Omental fat pad (tissue), 4 donors: ENCODE measurements around the gene DRAP1. TPM values are rescaled to one million over a fixed set of nuclear protein-coding genes. Genes with fewer than 3 reads are reported as not detected.
A peak's percentile ranks its signal among the peaks of the same experiment; 100 is the strongest.

Experiments
- ATAC-seq: fragments of 150-250 bp; one replicate; pipeline ENCODE4 v1.9.1; 2016; ENCODE audit warnings: mild to moderate bottlenecking, moderate library complexity; ENCODE audit not compliant: low FRiP score
- DNase-seq: peaks from one replicate; pipeline ENCODE4 v3.0.0-alpha.2; 2019; ENCODE audit warnings: low spot score
- total RNA-seq, 4 donors: library from RNA; depleted of rRNA; stranded (reverse); fragments of >200 nt; gene quantifications; one replicate each; pipeline ENCODE4 v1.1.0, GENCODE V29; 2016
- TF ChIP-seq, protein P1 (sequence below), 3 donors: fragments of 450-650 bp; IDR thresholded peaks; one replicate each; pipeline ENCODE4 v1.5.1; 2016 to 2017; ENCODE audit warnings: antibody characterized with exemption in 3 of 3, mild to moderate bottlenecking in 3 of 3, moderate library complexity in 2 of 3

DRAP1 gene
- total RNA-seq, 4 donors from 2014 or later: 53.0 to 88.6 (median 72.5) TPM

DNA sequence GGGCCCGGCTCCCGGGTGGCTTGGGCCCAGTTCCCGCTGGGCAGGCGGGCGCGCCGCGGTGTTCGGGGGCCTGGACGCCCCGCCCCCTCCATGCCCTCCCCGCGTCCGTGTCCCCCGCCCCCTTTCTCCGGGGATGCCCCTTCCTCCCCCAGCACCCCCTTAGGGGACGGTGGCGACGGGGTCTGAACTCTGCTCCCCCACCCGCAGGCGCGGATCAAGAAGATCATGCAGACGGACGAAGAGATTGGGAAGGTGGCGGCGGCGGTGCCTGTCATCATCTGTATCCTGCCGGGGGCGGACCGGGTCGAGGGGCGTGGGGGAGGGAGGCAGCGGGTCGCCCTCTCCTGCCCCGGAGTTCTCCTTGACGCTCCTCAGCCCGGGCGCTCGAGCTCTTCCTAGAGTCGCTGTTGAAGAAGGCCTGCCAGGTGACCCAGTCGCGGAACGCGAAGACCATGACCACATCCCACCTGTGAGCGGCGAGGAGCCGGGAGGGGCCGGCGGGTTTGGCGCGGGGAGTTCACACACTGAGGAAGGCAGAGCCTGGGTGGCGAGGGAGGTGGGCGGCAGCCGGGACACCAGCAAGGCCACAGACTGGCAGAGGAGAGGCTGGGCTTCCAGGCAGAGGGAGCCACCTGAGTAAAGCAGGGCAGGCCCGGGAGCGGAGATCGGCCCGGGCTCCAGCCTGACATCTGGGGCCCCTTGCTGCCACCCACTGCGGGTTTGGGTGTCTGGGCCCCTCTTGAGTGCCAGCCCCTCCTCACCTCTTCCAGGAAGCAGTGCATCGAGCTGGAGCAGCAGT, 546 bp downstream of the DRAP1 start:
- ATAC-seq: peak; percentile 11
- DNase-seq: no peak
- TF ChIP-seq, protein P1, sequence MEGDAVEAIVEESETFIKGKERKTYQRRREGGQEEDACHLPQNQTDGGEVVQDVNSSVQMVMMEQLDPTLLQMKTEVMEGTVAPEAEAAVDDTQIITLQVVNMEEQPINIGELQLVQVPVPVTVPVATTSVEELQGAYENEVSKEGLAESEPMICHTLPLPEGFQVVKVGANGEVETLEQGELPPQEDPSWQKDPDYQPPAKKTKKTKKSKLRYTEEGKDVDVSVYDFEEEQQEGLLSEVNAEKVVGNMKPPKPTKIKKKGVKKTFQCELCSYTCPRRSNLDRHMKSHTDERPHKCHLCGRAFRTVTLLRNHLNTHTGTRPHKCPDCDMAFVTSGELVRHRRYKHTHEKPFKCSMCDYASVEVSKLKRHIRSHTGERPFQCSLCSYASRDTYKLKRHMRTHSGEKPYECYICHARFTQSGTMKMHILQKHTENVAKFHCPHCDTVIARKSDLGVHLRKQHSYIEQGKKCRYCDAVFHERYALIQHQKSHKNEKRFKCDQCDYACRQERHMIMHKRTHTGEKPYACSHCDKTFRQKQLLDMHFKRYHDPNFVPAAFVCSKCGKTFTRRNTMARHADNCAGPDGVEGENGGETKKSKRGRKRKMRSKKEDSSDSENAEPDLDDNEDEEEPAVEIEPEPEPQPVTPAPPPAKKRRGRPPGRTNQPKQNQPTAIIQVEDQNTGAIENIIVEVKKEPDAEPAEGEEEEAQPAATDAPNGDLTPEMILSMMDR (IDR thresholded peaks at IDR 0.05): no peak

DNA sequence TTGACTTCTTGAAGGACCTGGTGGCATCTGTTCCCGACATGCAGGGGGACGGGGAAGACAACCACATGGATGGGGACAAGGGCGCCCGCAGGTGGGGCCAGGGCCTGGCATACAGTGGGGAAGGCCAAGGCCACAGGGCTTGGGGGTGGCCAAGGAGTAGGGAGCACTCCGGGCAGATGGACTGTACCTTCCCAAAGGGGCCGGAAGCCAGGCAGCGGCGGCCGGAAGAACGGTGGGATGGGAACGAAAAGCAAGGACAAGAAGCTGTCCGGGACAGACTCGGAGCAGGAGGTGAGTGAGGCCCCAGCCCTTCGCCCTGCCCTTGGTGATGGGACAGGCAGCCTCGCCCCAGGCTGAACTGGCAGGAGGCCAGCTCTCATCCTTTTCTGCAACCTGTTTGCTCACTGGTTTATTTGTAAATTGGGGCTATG, 1.2 kb downstream of the DRAP1 start:
- no peak for DNase-seq
- TF ChIP-seq, protein P1 (IDR thresholded peaks at IDR 0.05): no peak
- no peak for ATAC-seq

DNA sequence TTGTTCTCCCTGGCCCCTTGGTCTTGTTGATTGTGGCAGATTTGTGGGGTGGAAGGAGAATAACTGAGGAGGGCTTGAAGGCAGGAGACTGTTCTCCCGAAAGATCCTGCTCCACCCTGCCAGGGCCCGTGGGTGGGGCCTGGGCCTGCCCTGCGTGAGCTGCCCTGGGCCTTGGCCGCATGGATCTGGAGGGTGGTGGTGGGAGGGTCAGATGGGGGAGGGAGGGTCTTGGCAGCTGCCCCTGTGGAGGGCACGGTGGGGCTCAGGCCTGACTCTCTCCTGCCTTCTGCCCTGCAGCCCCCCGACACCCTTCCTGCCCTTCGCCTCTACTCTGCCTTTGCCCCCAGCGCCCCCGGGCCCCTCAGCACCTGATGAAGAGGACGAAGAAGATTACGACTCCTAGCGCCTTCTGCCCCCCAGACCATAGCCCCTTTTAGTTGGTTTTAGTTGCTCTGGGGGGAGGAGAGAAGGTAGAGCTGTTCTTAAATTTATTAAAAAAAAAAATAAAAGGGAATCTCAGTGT, 1.9 kb downstream of the DRAP1 start:
- DNase-seq (no peak), ATAC-seq (no peak)
- TF ChIP-seq, protein P1 (IDR thresholded peaks at IDR 0.05): no peak

DNA sequence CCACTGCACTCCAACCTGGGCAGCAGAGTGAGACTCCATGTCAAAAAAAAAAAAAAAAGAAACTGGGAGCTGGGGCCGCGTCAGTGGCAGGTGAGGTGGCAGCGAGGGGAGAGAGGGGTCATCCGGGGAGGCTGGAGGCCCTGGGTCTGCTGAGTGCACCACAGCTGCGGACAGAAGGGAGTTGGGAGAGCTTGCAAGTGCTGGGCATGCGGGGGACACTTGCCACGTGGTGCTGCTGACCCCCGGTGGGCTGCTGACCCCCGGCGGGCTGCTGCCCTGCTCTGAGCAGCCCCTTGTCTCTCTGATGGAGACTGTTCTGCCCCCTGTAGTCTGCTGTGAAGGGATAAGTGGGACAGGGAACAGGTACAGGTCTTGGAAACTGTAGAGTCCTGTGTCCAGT, 2.6 kb downstream of the DRAP1 start:
- ATAC-seq (no peak), DNase-seq (no peak)
- TF ChIP-seq, protein P1 (IDR thresholded peaks at IDR 0.05): no peak

DNA sequence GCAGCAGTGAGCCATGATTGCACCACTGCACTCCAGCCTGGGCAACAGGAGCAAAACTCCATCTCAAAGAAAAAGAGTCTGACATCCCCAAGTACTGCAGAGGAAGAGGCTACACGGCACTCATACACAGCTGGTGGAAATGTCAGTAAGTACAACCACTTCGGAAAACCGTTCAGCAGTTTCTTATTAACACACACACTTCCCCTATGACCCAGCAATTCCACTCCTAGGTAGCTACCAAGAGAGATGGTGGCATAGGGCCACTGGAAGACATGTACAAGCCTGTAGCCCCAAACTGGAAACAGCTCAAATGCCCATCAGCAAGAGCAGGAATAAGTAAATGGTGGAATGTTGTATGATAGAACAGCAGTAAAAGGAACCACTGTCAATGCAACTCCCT, 3.3 kb downstream of the DRAP1 start:
- TF ChIP-seq, protein P1 (IDR thresholded peaks at IDR 0.05): no peak
- ATAC-seq (no peak), DNase-seq (no peak)

DNA sequence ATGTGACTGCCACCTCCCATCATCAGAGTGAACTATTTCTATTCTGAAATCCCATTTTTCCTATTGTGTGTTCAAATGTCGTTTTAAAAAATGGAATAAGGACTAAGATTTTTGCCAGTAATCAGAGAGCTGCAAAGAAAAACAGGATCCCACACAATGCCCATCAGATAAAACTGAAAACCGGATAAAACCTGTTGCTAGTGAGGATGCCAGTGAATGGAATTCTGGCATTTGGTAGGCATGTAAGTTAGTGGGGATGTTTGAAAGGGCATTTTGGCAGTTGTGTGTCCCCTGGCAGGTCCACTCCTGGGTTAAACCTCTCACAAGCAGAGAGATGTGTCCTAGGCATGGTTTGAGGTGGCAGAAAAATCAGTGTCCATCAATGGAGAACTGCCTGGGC, 6.2 kb downstream of the DRAP1 start:
- TF ChIP-seq, protein P1 (IDR thresholded peaks at IDR 0.05): no peak
- DNase-seq (no peak), ATAC-seq (no peak)

DNA sequence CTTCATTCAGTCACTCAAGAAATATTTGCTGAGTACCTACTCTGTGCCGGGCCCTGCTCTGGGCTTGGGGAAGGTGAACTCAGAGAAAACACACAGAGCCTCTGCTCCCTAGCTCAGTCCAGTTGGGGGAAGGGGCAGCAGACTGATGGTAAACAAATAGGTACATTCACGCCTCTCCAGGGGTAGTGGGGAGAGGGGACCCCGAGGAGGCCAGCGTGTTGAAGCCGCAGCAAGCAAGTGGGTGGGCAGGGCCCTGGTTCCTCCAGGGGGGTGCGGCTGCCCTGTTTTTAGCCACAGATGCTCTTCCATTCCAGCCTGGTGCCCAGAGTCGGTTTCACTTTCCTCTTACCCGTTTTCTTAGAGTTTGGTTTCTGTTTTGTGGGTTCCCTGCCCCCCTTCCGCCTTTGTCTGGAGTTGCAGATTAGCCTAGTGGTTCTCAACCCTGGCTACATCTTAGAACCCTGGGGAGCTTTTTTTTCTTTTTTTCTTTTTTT, 8.7 kb downstream of the DRAP1 start:
- ATAC-seq (no peak), DNase-seq (no peak)
- TF ChIP-seq, protein P1 (IDR thresholded peaks at IDR 0.05): no peak
